Measurements from ENCODE around the gene OPTC.

DNA sequence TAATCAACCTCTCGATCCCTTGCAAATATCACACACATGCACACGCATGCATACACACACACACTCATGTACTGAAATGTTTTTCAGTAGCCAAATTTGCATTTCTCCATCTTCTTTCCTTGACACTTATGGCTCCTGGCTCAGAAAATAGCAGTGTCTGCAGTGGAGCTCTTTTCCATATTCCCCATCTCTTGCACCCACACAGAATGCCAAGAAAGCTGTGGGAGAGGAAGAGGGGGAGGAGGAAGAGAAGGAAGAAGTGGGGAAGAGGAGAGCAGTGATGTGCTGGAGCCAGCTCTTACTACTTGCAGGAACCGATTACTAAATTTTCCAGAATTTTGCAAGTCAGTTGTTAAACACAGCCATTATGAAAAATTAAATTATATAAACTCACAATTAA, 9.9 kb downstream of the OPTC start:
- no peak for TF ChIP-seq EP300 (IDR thresholded peaks at IDR 0.05; ENCODE audit: borderline replicate concordance)
- no peak for TF ChIP-seq FOXM1 (IDR thresholded peaks at IDR 0.05; ENCODE audit: borderline replicate concordance, low read depth)
- no peak for TF ChIP-seq RAD21 (IDR thresholded peaks at IDR 0.05; ENCODE audit: low read depth)
- no peak for TF ChIP-seq TCF12 (IDR thresholded peaks at IDR 0.05; ENCODE audit: low read depth)
- TF ChIP-seq, protein P1, sequence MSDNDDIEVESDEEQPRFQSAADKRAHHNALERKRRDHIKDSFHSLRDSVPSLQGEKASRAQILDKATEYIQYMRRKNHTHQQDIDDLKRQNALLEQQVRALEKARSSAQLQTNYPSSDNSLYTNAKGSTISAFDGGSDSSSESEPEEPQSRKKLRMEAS (IDR thresholded peaks at IDR 0.05) = no peak
- TF ChIP-seq CEBPB (IDR thresholded peaks at IDR 0.05) = no peak
- no peak for TF ChIP-seq NFIC (IDR thresholded peaks at IDR 0.05)
